GM13976 (cell line): Measurements from ENCODE around the gene SPESP1.
"Not testable (repeated sequence)": the region's sequence is repeated elsewhere in the genome, so short reads cannot be mapped to it uniquely, and the experiment has no call there.

ENCODE experiments used
- DNase-seq: peaks from one replicate; pipeline ENCODE4 v3.0.0; 2012; ENCODE audit warnings: low spot score
- in situ Hi-C: fragments of 300-500 bp; cut with MboI; formaldehyde crosslinking; loops from one replicate; pipeline ENCODE4 v1.12.0; 2022; ENCODE audit warnings: low sequenced_read_pairs, mixed read lengths, inconsistent platforms; ENCODE audit not compliant: unreplicated experiment
- TF ChIP-seq, protein P1 (sequence below): IDR thresholded peaks from 2 replicates; pipeline ENCODE4 v1.5.1; 2012; ENCODE audit warnings: borderline replicate concordance, mild to moderate bottlenecking; ENCODE audit not compliant: insufficient read depth; ENCODE audit errors: extremely low read depth, missing control alignments, control extremely low read depth

Gene SPESP1

GRCh38 chr15:68957696-68958095, 27.4 kb downstream of the SPESP1 start:
- in situ Hi-C loops, result no loop called here
- TF ChIP-seq, protein P1, sequence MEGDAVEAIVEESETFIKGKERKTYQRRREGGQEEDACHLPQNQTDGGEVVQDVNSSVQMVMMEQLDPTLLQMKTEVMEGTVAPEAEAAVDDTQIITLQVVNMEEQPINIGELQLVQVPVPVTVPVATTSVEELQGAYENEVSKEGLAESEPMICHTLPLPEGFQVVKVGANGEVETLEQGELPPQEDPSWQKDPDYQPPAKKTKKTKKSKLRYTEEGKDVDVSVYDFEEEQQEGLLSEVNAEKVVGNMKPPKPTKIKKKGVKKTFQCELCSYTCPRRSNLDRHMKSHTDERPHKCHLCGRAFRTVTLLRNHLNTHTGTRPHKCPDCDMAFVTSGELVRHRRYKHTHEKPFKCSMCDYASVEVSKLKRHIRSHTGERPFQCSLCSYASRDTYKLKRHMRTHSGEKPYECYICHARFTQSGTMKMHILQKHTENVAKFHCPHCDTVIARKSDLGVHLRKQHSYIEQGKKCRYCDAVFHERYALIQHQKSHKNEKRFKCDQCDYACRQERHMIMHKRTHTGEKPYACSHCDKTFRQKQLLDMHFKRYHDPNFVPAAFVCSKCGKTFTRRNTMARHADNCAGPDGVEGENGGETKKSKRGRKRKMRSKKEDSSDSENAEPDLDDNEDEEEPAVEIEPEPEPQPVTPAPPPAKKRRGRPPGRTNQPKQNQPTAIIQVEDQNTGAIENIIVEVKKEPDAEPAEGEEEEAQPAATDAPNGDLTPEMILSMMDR, result no peak
- DNase-seq, result no peak

- TF ChIP-seq, protein P1, result no peak
- in situ Hi-C loops, result no loop called here
- DNase-seq, result no peak
Observed at GRCh38 chr15:68958597-68958996, 28.3 kb downstream of the SPESP1 start.

DNA sequence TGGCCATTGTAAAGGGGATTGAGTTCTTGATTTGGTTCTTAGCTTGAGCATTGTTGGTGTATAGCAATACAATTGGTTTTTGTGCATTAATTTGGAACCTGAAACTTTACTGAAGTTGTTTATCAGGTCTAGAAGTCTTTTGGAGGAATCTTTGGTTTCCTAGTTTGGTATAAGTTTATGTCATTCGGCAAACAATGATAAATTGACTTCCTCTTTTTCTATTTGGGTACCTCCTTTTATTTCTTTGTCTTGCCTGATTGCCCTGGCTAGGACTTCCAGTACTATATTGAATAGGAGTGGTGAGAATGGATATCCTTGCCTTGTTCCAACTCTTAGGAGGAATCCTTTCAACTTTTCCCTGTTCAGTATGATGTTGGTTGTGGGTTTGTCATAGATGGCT, 32.1 kb downstream of the SPESP1 start:
- in situ Hi-C loops, result no loop called here

GRCh38 chr15:68963719-68964118, 33.4 kb downstream of the SPESP1 start:
- in situ Hi-C loops, DNase-seq: not testable (repeated sequence)

More for the DNA sequence above, 32.1 kb downstream of the SPESP1 start:
- TF ChIP-seq, protein P1, result no peak
- no peak for DNase-seq

- no peak for DNase-seq
- TF ChIP-seq, protein P1, result no peak
- in situ Hi-C loops, result no loop called here
Observed at GRCh38 chr15:68966996-68967395, 36.7 kb downstream of the SPESP1 start.

DNA sequence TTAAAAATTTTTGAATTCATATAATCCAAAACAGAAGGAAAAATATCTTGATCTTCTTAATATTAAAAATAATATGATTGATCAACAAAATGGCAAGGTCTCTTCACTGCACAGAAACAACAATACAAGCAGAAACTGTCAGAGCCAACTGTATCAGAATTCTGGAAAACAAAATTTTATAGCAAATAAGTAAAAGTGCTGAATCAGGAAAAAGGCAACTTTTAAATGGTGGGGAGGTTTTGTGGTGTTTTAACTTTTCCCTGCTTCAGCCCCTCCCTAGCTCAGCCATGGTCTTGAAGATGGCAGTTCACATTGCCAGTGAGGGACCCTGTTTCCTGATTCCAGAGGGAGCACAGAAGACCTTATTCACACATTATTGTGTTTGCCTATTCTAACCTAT, 37.6 kb downstream of the SPESP1 start:
- in situ Hi-C loops, result no loop called here
- no peak for DNase-seq
- TF ChIP-seq, protein P1, result no peak

DNA sequence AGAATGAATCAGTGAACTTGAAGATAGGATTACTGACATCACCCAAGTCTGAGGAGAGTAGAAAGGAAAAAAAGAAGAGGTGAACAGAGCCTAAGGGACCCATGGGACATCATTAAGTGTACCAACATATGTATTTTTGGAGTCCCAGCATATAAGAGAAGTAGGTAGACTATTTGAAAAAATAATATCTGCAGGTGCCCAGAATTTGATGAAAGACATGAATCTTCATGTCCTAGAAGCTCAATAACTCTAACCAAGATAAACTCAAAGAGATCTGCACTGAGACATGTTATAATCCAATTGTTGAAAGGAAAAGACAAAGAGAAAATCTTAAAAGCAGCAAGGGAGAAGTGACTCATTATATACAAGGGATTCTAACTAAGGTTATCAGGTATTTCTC, 39.0 kb downstream of the SPESP1 start:
- in situ Hi-C loops, result no loop called here
- DNase-seq, result no peak
- TF ChIP-seq, protein P1, result no peak
